Gastrocnemius medialis (tissue), 4 donors: ENCODE measurements around the gene MEIS1.

Source experiments
- POLR2A ChIP-seq, 2 donors: fragments of 450-650 bp; IDR thresholded peaks; one replicate each; pipeline ENCODE4 v1.6.1; 2017; ENCODE audit warnings: antibody characterized with exemption in 2 of 2, mild to moderate bottlenecking in 2 of 2, moderate library complexity in 2 of 2
- TF ChIP-seq, protein P1 (sequence below), 5 experiments: fragments of 450-650 bp in 3 of 5; fragments of 200-600 bp in 2 of 5; sonication (generic) in 2 of 5; IDR thresholded peaks in 4 of 5; conservative IDR thresholded peaks in 1 of 5; 1 replicate in 4 of 5; 2 replicates in 1 of 5; pipeline ENCODE4 v1.5.1; 2016 to 2019; ENCODE audit warnings: antibody characterized with exemption in 5 of 5, mild to moderate bottlenecking in 3 of 5, moderate library complexity in 3 of 5

DNA sequence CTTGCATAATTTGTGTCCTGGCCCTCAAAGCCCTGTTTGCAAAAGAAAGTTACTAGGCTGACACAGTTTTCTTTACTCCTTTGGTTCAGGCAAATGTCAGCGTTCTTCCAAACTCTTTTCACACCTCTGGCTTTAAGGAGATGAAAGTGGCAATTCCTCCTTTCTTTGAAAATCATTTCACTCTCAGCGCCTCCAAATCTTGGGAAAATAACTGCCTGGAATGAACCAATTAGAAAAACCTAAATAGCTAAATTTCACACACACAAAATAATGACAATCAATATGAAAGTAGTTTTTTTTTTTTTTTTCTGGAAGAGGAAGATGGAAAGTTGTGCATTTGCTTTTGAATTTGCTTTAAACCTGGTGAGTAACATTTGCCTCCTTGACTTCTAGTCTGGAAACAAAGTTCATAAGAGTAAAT is 1.7 kb downstream of the MEIS1 start:
- TF ChIP-seq, protein P1, sequence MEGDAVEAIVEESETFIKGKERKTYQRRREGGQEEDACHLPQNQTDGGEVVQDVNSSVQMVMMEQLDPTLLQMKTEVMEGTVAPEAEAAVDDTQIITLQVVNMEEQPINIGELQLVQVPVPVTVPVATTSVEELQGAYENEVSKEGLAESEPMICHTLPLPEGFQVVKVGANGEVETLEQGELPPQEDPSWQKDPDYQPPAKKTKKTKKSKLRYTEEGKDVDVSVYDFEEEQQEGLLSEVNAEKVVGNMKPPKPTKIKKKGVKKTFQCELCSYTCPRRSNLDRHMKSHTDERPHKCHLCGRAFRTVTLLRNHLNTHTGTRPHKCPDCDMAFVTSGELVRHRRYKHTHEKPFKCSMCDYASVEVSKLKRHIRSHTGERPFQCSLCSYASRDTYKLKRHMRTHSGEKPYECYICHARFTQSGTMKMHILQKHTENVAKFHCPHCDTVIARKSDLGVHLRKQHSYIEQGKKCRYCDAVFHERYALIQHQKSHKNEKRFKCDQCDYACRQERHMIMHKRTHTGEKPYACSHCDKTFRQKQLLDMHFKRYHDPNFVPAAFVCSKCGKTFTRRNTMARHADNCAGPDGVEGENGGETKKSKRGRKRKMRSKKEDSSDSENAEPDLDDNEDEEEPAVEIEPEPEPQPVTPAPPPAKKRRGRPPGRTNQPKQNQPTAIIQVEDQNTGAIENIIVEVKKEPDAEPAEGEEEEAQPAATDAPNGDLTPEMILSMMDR (IDR thresholded peaks at IDR 0.05 in 4 of 5, conservative IDR thresholded peaks at IDR 0.05 in 1 of 5), result no peak
- TF ChIP-seq POLR2A (IDR thresholded peaks at IDR 0.05), result no peak
